ENCODE measurements around the gene RPS6KL1. TPM values are rescaled to one million over a fixed set of nuclear protein-coding genes. Genes with fewer than 3 reads are reported as not detected.

The RPS6KL1 gene
- total RNA-seq, 1 experiment from 2014 or later: 18.8 TPM

- no peaks in the 10 kb centered on the region for H4K20me1 ChIP-seq (ENCODE audit: control insufficient read depth, insufficient read depth, insufficient read length)
- no peak overlapping the region for H3K27ac Mint-ChIP-seq
- no CpG with 5 or more reads among the region's 5 CpGs for WGBS (ENCODE audit: extremely low coverage, insufficient read length, low lambda C conversion rate)
These were observed 9.6 kb downstream of the RPS6KL1 start for GRCh38 chr14:74913393-74913910.

More at GRCh38 chr14:74913393-74913910, 9.6 kb downstream of the RPS6KL1 start:
- H3K23me2 ChIP-seq (ENCODE audit: insufficient read length, low read depth, low read length, poor library complexity, severe bottlenecking): no peaks in the 10 kb centered on the region
- Mint-ChIP-seq H3K36me3 (ENCODE audit: insufficient read depth in 1 of 3, low read depth in 3 of 3) (peaks cover 0 to 1% (median 0%) of the 10 kb centered on the region in 3 experiments; a peak in 3 of 7 replicates), H3K4me3 (no peak overlapping the region), H3K9me3 (no peaks in the 10 kb centered on the region), H3K27me3 (ENCODE audit: low read depth) (no peaks in the 10 kb centered on the region), H3K4me1 (peaks cover 0 to 6% of the 10 kb centered on the region in 2 experiments; a peak in 2 of 4 replicates)
- no peak overlapping the region for H3K56ac ChIP-seq (ENCODE audit: insufficient read length, low read depth, low read length)
- H3K9me3 ChIP-seq (ENCODE audit: control insufficient read depth, low read depth, low read length): no peaks in the 10 kb centered on the region
- H3K4me2 ChIP-seq (ENCODE audit: insufficient read depth, insufficient read length, low read length): no peak overlapping the region
- no peak overlapping the region for H3K27ac ChIP-seq (ENCODE audit: insufficient read length, low read depth, low read length)
- H4K8ac ChIP-seq (replicated peaks; ENCODE audit: insufficient read length, low read depth, low read length): no peak overlapping the region
- no peak overlapping the region for H2BK12ac ChIP-seq (ENCODE audit: insufficient read length, low read depth, low read length)
- no peak overlapping the region for H4K91ac ChIP-seq (ENCODE audit: insufficient read length, low read depth, low read length)
- no peaks in the 10 kb centered on the region for H3K79me2 ChIP-seq (ENCODE audit: insufficient read depth, low read length)
- no peak overlapping the region for H3K4ac ChIP-seq (ENCODE audit: low read depth, low read length)
- no peaks in the 10 kb centered on the region; the same call in 1 of the 2 replicates for H3K4me1 ChIP-seq (ENCODE audit: insufficient read depth, low read length)
- no peak overlapping the region for H3K14ac ChIP-seq (ENCODE audit: insufficient read depth, low read length)
- no peak overlapping the region for H2BK15ac ChIP-seq (ENCODE audit: low read depth, low read length)
- no peak overlapping the region for H3K23ac ChIP-seq (ENCODE audit: insufficient read length, low read depth, low read length)
- no peak overlapping the region for H3K18ac ChIP-seq (ENCODE audit: insufficient read length, low read depth, low read length)
- H3K79me1 ChIP-seq (ENCODE audit: insufficient read depth, low read depth, low read length, poor library complexity, severe bottlenecking): no peaks in the 10 kb centered on the region
- no peak overlapping the region for H3K9ac ChIP-seq (ENCODE audit: extremely low read depth, insufficient read length, low read length)
- no peak for DNase-seq
- no peak overlapping the region for H2BK20ac ChIP-seq (ENCODE audit: low read depth, low read length, poor library complexity, severe bottlenecking)
- H2AK5ac ChIP-seq (ENCODE audit: insufficient read length, low read length): no peak overlapping the region
- no peak overlapping the region for H3T11ph ChIP-seq (ENCODE audit: low read length)
- no peak overlapping the region for H2BK120ac ChIP-seq (ENCODE audit: low read depth, low read length, poor library complexity, severe bottlenecking)
- no peak for TF ChIP-seq CTCF (conservative IDR thresholded peaks at IDR 0.05)
- H2AFZ ChIP-seq (ENCODE audit: low read length): no peak overlapping the region
- H3K27me3 ChIP-seq (ENCODE audit: insufficient read depth, low read length): no peaks in the 10 kb centered on the region
- no peak overlapping the region for H2BK5ac ChIP-seq (ENCODE audit: insufficient read length, low read length)
- no peak overlapping the region for H4K5ac ChIP-seq (ENCODE audit: insufficient read length, low read depth, low read length)
